GM23338 (cell line): Measurements from ENCODE around the gene CACNA1C. TPM values are rescaled to one million over a fixed set of nuclear protein-coding genes. Genes with fewer than 3 reads are reported as not detected.

Experiments
- ATAC-seq: fragments of 200-7000 bp; cut with Tn5 transposase; 3 replicates; pipeline ENCODE4 v1.9.1; 2020
- DNase-seq: peaks from one replicate; pipeline ENCODE4 v3.0.0-alpha.2; 2015; ENCODE audit warnings: low spot score
- H2AFZ ChIP-seq: fragments of 200-600 bp; sonication (generic); 2 replicates; pipeline ENCODE4 v1.8.0; 2016; ENCODE audit warnings: antibody characterized with exemption, mild to moderate bottlenecking, moderate library complexity
- H3F3A ChIP-seq: fragments of 200-600 bp; sonication (generic); replicated peaks from 2 replicates; pipeline ENCODE4 v1.8.0; 2017; ENCODE audit warnings: antibody characterized with exemption, mixed run types, low read depth
- H3K27ac ChIP-seq: fragments of 200-600 bp; sonication (generic); 2 replicates; pipeline ENCODE4 v1.6.1; 2016; ENCODE audit warnings: low read depth
- H3K27me3 ChIP-seq: fragments of 200-600 bp; sonication (generic); 2 replicates; pipeline ENCODE4 v1.8.0; 2016; ENCODE audit warnings: mild to moderate bottlenecking, mixed run types, moderate library complexity; ENCODE audit not compliant: insufficient read depth
- H3K36me3 ChIP-seq: fragments of 200-600 bp; sonication (generic); 2 replicates; pipeline ENCODE4 v1.8.0; 2016; ENCODE audit warnings: mild to moderate bottlenecking; ENCODE audit not compliant: insufficient read depth
- H3K4me1 ChIP-seq: fragments of 200-600 bp; sonication (generic); 2 replicates; pipeline ENCODE4 v1.8.0; 2016; ENCODE audit warnings: mild to moderate bottlenecking, moderate library complexity; ENCODE audit not compliant: insufficient read depth
- H3K4me2 ChIP-seq: fragments of 200-600 bp; sonication (generic); 2 replicates; pipeline ENCODE4 v1.7.1; 2017; ENCODE audit warnings: mixed run types
- H3K4me3 ChIP-seq: fragments of 200-600 bp; sonication (generic); 2 replicates; pipeline ENCODE4 v1.6.1; 2016; ENCODE audit warnings: mixed run types
- H3K79me2 ChIP-seq: fragments of 200-600 bp; sonication (generic); replicated peaks from 2 replicates; pipeline ENCODE4 v1.8.0; 2017; ENCODE audit warnings: mild to moderate bottlenecking; ENCODE audit not compliant: insufficient read depth
- H3K9me2 ChIP-seq: fragments of 200-600 bp; sonication (generic); 2 replicates; pipeline ENCODE4 v1.8.0; 2017; ENCODE audit not compliant: insufficient read depth
- H4K20me1 ChIP-seq: fragments of 200-600 bp; sonication (generic); replicated peaks from 2 replicates; pipeline ENCODE4 v1.8.0; 2017; ENCODE audit warnings: mild to moderate bottlenecking; ENCODE audit not compliant: insufficient read depth
- H3K27ac Mint-ChIP-seq: 2 replicates; pipeline ENCODE4 v1.8.0; 2020; ENCODE audit warnings: inconsistent platforms, mild to moderate bottlenecking, moderate library complexity, mixed read lengths
- H3K27me3 Mint-ChIP-seq: 3 replicates; pipeline ENCODE4 v1.8.0; 2022; ENCODE audit warnings: low read depth, mild to moderate bottlenecking, moderate library complexity, mixed read lengths, inconsistent platforms; ENCODE audit not compliant: insufficient read depth, poor library complexity
- H3K36me3 Mint-ChIP-seq: 3 replicates; pipeline ENCODE4 v1.8.0; 2021; ENCODE audit warnings: low read depth, mild to moderate bottlenecking, inconsistent platforms, moderate library complexity, mixed read lengths
- H3K4me1 Mint-ChIP-seq: 3 replicates; pipeline ENCODE4 v1.8.0; 2020; ENCODE audit warnings: mild to moderate bottlenecking, inconsistent platforms, mixed read lengths
- H3K4me3 Mint-ChIP-seq: 3 replicates; pipeline ENCODE4 v1.8.0; 2021; ENCODE audit warnings: moderate library complexity, mild to moderate bottlenecking, inconsistent platforms, mixed read lengths
- H3K9me3 Mint-ChIP-seq: 3 replicates; pipeline ENCODE4 v1.8.0; 2020; ENCODE audit warnings: moderate library complexity, mild to moderate bottlenecking, inconsistent platforms, mixed read lengths
- EZH2 ChIP-seq: fragments of 200-600 bp; sonication (generic); IDR thresholded peaks from one replicate; pipeline ENCODE4 v1.8.0; 2017; ENCODE audit warnings: antibody characterized with exemption, mild to moderate bottlenecking, low read depth; ENCODE audit not compliant: unreplicated experiment
- EZH2phosphoT487 ChIP-seq: fragments of 200-600 bp; sonication (generic); IDR thresholded peaks from one replicate; pipeline ENCODE4 v1.8.1; 2018; ENCODE audit warnings: antibody characterized with exemption; ENCODE audit not compliant: unreplicated experiment
- STAT1 ChIP-seq: IDR thresholded peaks from one replicate; pipeline ENCODE4 v1.6.1; 2016; ENCODE audit warnings: antibody characterized with exemption; ENCODE audit not compliant: unreplicated experiment
- ZNF331 ChIP-seq: fragments of 250-450 bp; sonication (Bioruptor Pico); IDR thresholded peaks from 2 replicates; pipeline ENCODE4 v1.5.0; 2020; ENCODE audit warnings: low read depth, mild to moderate bottlenecking, moderate library complexity
- ZNF462 ChIP-seq: fragments of 250-450 bp; sonication (Bioruptor Pico); IDR thresholded peaks from 2 replicates; pipeline ENCODE4 v1.5.0; 2020; ENCODE audit warnings: mild to moderate bottlenecking, moderate library complexity
- polyA plus RNA-seq: library from polyadenylated mRNA; unstranded; fragments of >200 nt; fragmentation: Nextera tagmentation; extraction: Ambion mirVana; gene quantifications from 2 replicates; pipeline ENCODE4 v1.2.1, GENCODE V29; 2016
- total RNA-seq: library from RNA; depleted of rRNA; stranded (reverse); fragments of >200 nt; shearing (Covaris generic); gene quantifications from 2 replicates; pipeline ENCODE4 v1.2.3, GENCODE V29; 2014

The CACNA1C gene
- total and polyA plus RNA-seq, 2 experiments from 2014 or later = 0.78 to 2.1 TPM

- H3K4me2 ChIP-seq = no peak overlapping the region
- no peaks in the 10 kb centered on the region for H4K20me1 ChIP-seq
- 0 out of 2 replicates have a peak, but pooled peaks have one; percentile 2 for TF ChIP-seq ZNF462 (CRISPR knock-in tag)
- TF ChIP-seq ZNF331 = no peak
- no peaks in the 10 kb centered on the region for H3K9me2 ChIP-seq
- H2AFZ ChIP-seq = 0 out of 2 replicates have a peak overlapping the region, but pooled peaks have one; percentile 11
- H3K27ac Mint-ChIP-seq = peak overlapping the region; percentile 32; the same call in 1 of the 2 replicates
- H3K36me3 Mint-ChIP-seq = peaks cover 9% of the 10 kb centered on the region
- H3K27me3 ChIP-seq = no peaks in the 10 kb centered on the region
- no peak overlapping the region for H3K4me3 ChIP-seq
- no peaks in the 10 kb centered on the region for H3F3A ChIP-seq
- peak; percentile 48 for DNase-seq
- no peaks in the 10 kb centered on the region for H3K36me3 ChIP-seq
- peak; percentile 87 for ATAC-seq
- H3K9me3 Mint-ChIP-seq = peaks cover 10% of the 10 kb centered on the region
- peaks cover 11% of the 10 kb centered on the region for H3K4me1 Mint-ChIP-seq
- no peak overlapping the region for H3K4me3 Mint-ChIP-seq
- H3K4me1 ChIP-seq = no peaks in the 10 kb centered on the region
- no peak overlapping the region for H3K27ac ChIP-seq
- H3K79me2 ChIP-seq = no peaks in the 10 kb centered on the region
- peaks cover 4% of the 10 kb centered on the region for H3K27me3 Mint-ChIP-seq
These were observed 311.9 kb downstream of the CACNA1C start for GRCh38 chr12:2364631-2365051.

DNA sequence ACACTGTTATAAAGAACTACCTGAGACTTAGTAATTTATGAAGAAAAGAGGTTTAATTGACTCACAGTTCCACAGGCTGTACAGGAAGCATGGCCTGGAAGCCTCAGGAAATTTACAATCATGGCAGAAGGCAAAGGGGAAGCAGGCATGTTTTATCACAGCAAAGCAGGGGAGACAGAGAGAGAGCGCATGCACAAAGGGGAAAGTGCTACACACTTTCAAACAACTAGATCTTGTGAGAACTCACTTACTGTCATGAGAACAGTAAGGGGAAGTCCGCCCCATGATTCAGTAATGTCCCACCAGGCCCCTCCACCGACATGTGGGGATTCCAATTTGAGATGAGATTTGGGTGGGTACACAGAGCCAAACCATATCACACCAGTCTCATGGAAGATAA is 313.9 kb downstream of the CACNA1C start:
- no peak overlapping the region for H3K27ac Mint-ChIP-seq
- H4K20me1 ChIP-seq = no peaks in the 10 kb centered on the region; the same call in 1 of the 2 replicates
- peaks cover 9% of the 10 kb centered on the region for H3K36me3 Mint-ChIP-seq
- H3F3A ChIP-seq = no peaks in the 10 kb centered on the region
- no peaks in the 10 kb centered on the region for H3K36me3 ChIP-seq
- H3K9me2 ChIP-seq = no peaks in the 10 kb centered on the region
- H3K4me1 Mint-ChIP-seq = peaks cover 11% of the 10 kb centered on the region
- H3K9me3 Mint-ChIP-seq = peaks cover 10% of the 10 kb centered on the region
- H3K27ac ChIP-seq = no peak overlapping the region
- ATAC-seq = no peak
- no peaks in the 10 kb centered on the region for H3K79me2 ChIP-seq
- H3K4me3 Mint-ChIP-seq = no peak overlapping the region
- DNase-seq = no peak
- no peak overlapping the region for H3K4me3 ChIP-seq
- H2AFZ ChIP-seq = no peak overlapping the region
- peaks cover 4% of the 10 kb centered on the region for H3K27me3 Mint-ChIP-seq
- no peaks in the 10 kb centered on the region for H3K27me3 ChIP-seq
- H3K4me2 ChIP-seq = no peak overlapping the region
- no peaks in the 10 kb centered on the region for H3K4me1 ChIP-seq
- TF ChIP-seq ZNF331 (no peak), STAT1 (no peak), ZNF462 (CRISPR knock-in tag) (no peak), EZH2 (no peak), EZH2phosphoT487 (no peak)
